HG03103 (cell line): ENCODE data around the gene TM4SF1.

Experiments used
- ATAC-seq: cut with Tn5 transposase; IDR thresholded peaks from one replicate; pipeline ENCODE4 v1.9.1; 2021; ENCODE audit warnings: low read depth; ENCODE audit not compliant: unreplicated experiment

The TM4SF1 gene

GRCh38 chr3:149375501-149376196 lies 1.8 kb downstream of the TM4SF1 start:
- no peak for ATAC-seq

GRCh38 chr3:149374793-149375500 lies 2.5 kb downstream of the TM4SF1 start:
- ATAC-seq = no peak

- no peak for ATAC-seq
Measured at GRCh38 chr3:149374391-149374790, 3.1 kb downstream of the TM4SF1 start.

- no peak for ATAC-seq
Measured at GRCh38 chr3:149373235-149374125, 4.0 kb downstream of the TM4SF1 start.

GRCh38 chr3:149371723-149372114 lies 5.7 kb downstream of the TM4SF1 start:
- ATAC-seq = no peak

GRCh38 chr3:149371001-149371722 lies 6.3 kb downstream of the TM4SF1 start:
- ATAC-seq = no peak

GRCh38 chr3:149369991-149370866 lies 7.2 kb downstream of the TM4SF1 start:
- no peak for ATAC-seq

GRCh38 chr3:149368674-149369497 lies 8.6 kb downstream of the TM4SF1 start:
- ATAC-seq = no peak

GRCh38 chr3:149368201-149368673 lies 9.2 kb downstream of the TM4SF1 start:
- no peak for ATAC-seq

GRCh38 chr3:149366941-149367840 lies 10.3 kb downstream of the TM4SF1 start:
- ATAC-seq = no peak

- no peak for ATAC-seq
Measured at GRCh38 chr3:149366031-149366430, 11.4 kb downstream of the TM4SF1 start.

- no peak for ATAC-seq
Measured at GRCh38 chr3:149364624-149365023, 12.8 kb downstream of the TM4SF1 start.

GRCh38 chr3:149363053-149363452 lies 14.4 kb downstream of the TM4SF1 start:
- ATAC-seq = no peak

GRCh38 chr3:149362366-149362765 lies 15.1 kb downstream of the TM4SF1 start:
- ATAC-seq = no peak

- no peak for ATAC-seq
Measured at GRCh38 chr3:149356630-149357029, 20.8 kb downstream of the TM4SF1 start.

- ATAC-seq = no peak
Measured at GRCh38 chr3:149356044-149356592, 21.3 kb downstream of the TM4SF1 start.

GRCh38 chr3:149353581-149354184 lies 23.8 kb downstream of the TM4SF1 start:
- no peak for ATAC-seq
